Activated naive CD8-positive, alpha-beta T cell treated with anti-CD3 and anti-CD28 coated beads for 36 hours (primary cell): Measurements from ENCODE around the gene TMEM167A. TPM values are rescaled to one million over a fixed set of nuclear protein-coding genes. Genes with fewer than 3 reads are reported as not detected.

Source experiments
- DNase-seq: peaks from one replicate; pipeline ENCODE4 v3.0.0; 2021
- H3K27ac Mint-ChIP-seq: one replicate; pipeline ENCODE4 v1.8.0; 2022; ENCODE audit warnings: mild to moderate bottlenecking, moderate library complexity, mixed read lengths
- H3K27me3 Mint-ChIP-seq: one replicate; pipeline ENCODE4 v1.8.0; 2022; ENCODE audit warnings: mild to moderate bottlenecking, mixed read lengths
- H3K36me3 Mint-ChIP-seq: one replicate; pipeline ENCODE4 v1.8.0; 2021; ENCODE audit warnings: mild to moderate bottlenecking, mixed read lengths
- H3K4me1 Mint-ChIP-seq: one replicate; pipeline ENCODE4 v1.8.0; 2021; ENCODE audit warnings: mixed read lengths
- H3K4me3 Mint-ChIP-seq: one replicate; pipeline ENCODE4 v1.8.0; 2022; ENCODE audit warnings: mild to moderate bottlenecking, moderate library complexity, mixed read lengths
- H3K9me3 Mint-ChIP-seq: one replicate; pipeline ENCODE4 v1.8.0; 2022; ENCODE audit warnings: mixed read lengths
- total RNA-seq, 2 experiments: library from RNA; stranded (reverse); gene quantifications; one replicate each; pipeline ENCODE4 v1.2.3, GENCODE V29; 2021

The TMEM167A gene
- total RNA-seq, 2 experiments from 2014 or later = 88.1 to 92.3 TPM

DNA sequence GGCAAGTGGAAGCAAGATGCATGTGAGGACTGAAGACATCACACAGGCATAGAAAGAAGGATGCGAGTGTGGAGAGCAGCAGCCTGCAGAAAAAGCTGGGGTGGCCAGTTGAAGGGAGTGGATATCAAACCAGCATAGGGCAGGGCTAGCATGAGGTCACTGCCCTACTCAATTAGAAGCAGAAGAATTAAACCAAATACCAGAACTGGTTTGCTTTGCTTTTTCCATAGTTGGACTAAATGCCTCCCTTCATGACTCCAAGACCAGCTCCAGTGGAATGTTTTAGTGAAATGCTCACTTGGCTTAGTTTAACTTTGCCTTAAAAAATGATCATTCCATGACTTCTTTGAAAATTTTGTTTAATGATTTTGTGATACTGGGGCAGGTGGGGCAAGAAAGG is 45.8 kb downstream of the TMEM167A start:
- H3K4me3 Mint-ChIP-seq = no peak overlapping the region

DNA sequence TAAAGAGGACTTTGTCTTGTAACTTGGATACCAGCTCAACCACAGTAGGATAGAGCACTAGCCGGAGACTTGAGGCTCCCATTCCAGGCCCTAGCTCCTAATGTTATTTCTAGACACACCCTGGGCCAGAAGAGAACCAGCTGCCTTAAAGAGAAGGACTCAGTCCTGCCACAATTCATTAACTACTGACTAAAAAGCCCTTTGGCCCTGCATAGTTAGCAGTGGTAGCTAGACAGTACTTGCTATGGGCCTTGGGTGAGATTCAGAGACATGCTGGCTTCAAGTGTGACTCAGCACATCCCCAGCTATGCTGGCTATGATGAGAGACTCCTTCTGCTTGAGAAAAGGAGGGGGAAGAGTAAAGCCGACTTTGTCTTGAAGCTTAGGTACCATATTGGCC is 47.3 kb downstream of the TMEM167A start:
- no peak overlapping the region for H3K4me3 Mint-ChIP-seq
- no peak overlapping the region for H3K27ac Mint-ChIP-seq
- no peaks in the 10 kb centered on the region for H3K9me3 Mint-ChIP-seq
- no peaks in the 10 kb centered on the region for H3K4me1 Mint-ChIP-seq
- no peaks in the 10 kb centered on the region for H3K36me3 Mint-ChIP-seq
- DNase-seq = no peak
- H3K27me3 Mint-ChIP-seq = no peaks in the 10 kb centered on the region

More for the DNA sequence above, 45.8 kb downstream of the TMEM167A start:
- H3K9me3 Mint-ChIP-seq = no peaks in the 10 kb centered on the region
- no peak for DNase-seq
- H3K27ac Mint-ChIP-seq = no peak overlapping the region
- H3K36me3 Mint-ChIP-seq = no peaks in the 10 kb centered on the region
- H3K4me1 Mint-ChIP-seq = no peaks in the 10 kb centered on the region
- H3K27me3 Mint-ChIP-seq = no peaks in the 10 kb centered on the region

DNA sequence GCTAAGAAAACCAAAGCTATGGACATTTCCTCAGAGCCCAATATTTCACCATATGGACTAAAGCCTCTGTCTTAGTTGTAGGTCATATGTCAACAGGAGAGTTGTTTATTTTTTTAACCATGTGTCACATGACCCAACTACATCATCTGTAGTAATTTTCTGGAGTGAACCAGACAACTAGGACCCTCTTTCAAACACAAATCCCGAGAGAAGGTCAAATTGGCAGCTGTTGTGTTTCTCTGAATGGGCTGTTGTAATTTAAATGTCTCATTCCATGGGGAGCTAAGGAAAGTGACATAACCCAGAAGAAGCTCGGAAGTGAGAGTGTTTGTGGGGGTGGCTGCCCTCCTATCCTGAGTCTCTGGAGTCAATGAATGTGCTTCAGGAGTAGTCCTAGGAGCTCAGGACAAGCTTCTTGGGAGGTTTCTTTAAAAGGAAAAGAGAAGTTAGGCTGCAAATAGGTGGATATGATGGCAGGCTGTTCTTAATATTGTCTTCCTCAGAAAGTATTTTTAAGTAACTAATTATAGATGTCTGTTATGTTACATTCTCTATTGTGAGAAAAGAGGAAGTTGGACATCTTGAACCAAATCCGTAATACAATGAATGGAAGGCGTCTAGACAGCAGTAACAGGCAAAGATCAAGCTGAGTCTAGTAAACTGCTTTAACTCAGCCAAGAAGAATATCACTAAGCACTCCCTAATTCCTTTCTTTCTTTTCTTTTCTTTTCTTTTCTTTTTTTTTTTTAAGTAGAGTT is 50.1 kb downstream of the TMEM167A start:
- Mint-ChIP-seq H3K4me3 (no peak overlapping the region), H3K36me3 (no peaks in the 10 kb centered on the region), H3K9me3 (no peaks in the 10 kb centered on the region), H3K27me3 (no peaks in the 10 kb centered on the region), H3K27ac (no peak overlapping the region), H3K4me1 (no peaks in the 10 kb centered on the region)
- no peak for DNase-seq

DNA sequence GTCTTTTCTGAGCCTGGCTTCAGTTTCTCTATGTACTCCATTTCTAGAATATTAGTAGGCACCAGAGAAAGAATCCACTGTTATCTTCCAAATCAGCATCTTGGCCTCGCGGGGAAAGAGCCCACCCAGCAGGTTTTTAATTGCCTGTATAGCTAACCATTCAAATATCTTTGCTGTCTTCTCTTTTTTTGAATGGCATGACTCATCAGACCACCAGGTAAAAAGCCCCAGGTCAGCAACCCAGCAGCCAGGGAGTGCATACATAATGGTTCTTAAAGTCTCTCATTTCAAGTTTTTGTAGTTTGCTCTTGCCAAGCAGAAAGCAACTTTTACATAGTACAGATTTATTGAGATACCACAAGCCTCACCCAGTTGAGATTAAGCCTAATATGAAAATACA is 50.7 kb downstream of the TMEM167A start:
- DNase-seq = no peak
- H3K36me3 Mint-ChIP-seq = no peaks in the 10 kb centered on the region
- H3K27me3 Mint-ChIP-seq = no peaks in the 10 kb centered on the region
- H3K9me3 Mint-ChIP-seq = no peaks in the 10 kb centered on the region
- no peak overlapping the region for H3K27ac Mint-ChIP-seq
- no peaks in the 10 kb centered on the region for H3K4me1 Mint-ChIP-seq
- H3K4me3 Mint-ChIP-seq = no peak overlapping the region

DNA sequence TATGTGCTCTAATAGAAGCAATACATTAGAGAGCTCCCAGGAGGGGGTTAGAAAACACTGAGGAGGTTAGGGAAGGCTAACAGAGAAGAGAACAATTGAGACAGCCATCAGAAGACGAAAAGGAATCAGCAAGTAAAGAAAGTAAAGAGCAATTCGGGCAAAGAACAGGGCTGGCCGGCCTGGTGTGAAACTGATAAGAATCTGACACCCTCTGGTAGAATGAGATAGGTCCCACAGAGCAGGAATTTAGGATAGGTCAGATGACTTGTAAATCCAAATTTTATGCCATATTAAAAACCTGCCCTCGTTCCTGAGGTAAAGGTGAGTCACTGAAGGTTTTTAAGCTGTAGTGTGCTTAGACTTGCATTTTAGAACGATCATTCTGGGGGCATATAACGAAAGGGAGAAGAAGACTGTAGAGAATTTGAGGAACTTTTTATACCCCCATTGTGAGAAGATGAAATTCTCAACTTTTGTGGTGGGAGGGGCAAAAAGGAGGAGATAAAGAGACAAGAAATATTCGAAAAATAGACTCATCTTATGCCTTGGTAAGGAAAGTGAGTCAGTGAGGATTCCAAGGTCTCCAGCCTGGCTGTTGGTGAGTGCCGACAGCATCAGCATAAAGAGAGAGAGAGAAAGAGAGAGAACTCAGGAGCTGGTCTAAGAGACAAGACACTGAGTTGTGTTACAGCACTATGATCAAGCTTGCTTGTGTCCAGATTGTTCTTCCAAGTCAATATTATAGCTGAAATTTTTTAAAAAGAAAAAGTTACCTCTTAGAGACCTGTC is 51.3 kb downstream of the TMEM167A start:
- Mint-ChIP-seq H3K4me3 (no peak overlapping the region), H3K9me3 (no peaks in the 10 kb centered on the region), H3K27ac (no peak overlapping the region), H3K4me1 (no peaks in the 10 kb centered on the region), H3K27me3 (no peaks in the 10 kb centered on the region), H3K36me3 (no peaks in the 10 kb centered on the region)
- DNase-seq = no peak

DNA sequence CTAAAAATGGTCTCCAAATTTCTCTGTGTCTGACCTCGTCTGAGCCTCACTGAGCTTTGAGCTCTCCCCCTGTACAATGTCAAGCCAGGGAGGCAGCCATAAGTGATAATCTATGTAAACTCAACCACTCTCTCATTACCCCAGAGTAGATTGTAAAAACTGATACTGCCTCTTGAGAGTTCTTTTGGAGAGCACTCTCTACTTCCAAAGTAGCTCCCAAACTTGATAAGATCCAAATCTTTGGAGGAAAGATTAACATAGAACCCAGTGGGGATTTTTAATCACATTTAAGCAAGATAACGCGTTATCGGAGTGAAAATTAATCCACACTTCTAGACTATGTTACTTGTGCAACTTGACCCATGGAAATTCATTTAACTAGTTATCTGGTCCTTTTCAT is 54.9 kb downstream of the TMEM167A start:
- DNase-seq = no peak
- H3K27ac Mint-ChIP-seq = no peak overlapping the region
- H3K4me1 Mint-ChIP-seq = no peaks in the 10 kb centered on the region
- no peaks in the 10 kb centered on the region for H3K27me3 Mint-ChIP-seq
- no peaks in the 10 kb centered on the region for H3K36me3 Mint-ChIP-seq
- no peak overlapping the region for H3K4me3 Mint-ChIP-seq
- H3K9me3 Mint-ChIP-seq = peaks cover 3% of the 10 kb centered on the region

DNA sequence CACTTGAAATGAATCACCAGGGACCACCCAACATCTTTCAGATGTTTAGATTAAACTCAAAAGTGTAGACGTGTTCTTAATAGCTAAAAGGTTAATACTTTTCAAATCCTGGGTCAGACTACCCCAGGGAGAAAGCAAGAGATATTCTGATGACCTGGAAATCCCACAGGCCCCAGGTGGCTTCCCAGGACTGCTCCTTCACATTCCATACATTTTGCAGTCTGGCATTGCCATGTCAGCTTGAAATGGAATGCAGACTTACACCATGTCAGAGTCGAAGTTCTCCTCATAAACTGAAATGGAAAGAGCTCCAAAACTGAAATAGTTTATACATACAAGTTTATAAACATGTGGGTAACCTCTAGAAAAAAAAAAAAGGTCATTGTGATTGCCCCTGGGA is 61.5 kb downstream of the TMEM167A start:
- Mint-ChIP-seq H3K4me1 (no peaks in the 10 kb centered on the region), H3K27me3 (no peaks in the 10 kb centered on the region), H3K4me3 (no peak overlapping the region), H3K27ac (no peak overlapping the region), H3K36me3 (no peaks in the 10 kb centered on the region), H3K9me3 (peaks cover 6% of the 10 kb centered on the region)
- no peak for DNase-seq

DNA sequence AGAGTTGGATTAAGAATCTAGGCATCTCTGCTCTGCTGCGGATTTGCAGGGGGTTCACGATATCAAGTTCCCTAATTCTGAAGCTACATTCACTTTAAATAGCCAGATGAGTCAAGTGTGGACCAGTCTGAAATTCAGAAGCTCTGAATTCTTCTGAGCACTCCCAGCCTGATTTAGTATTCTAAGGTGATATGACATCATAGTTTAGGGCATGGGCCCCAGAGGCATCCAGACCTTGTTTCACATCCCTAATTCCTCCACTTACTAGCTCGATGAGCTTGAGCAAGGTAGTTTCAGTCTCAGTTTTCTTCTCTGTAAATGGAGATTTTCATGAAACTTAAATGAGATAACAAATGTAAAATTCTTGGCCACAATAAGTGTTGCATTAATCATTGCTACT is 65.2 kb downstream of the TMEM167A start:
- Mint-ChIP-seq H3K27me3 (no peaks in the 10 kb centered on the region), H3K27ac (no peak overlapping the region), H3K4me1 (no peaks in the 10 kb centered on the region), H3K36me3 (no peaks in the 10 kb centered on the region), H3K4me3 (no peak overlapping the region), H3K9me3 (peaks cover 3% of the 10 kb centered on the region)
- no peak for DNase-seq

DNA sequence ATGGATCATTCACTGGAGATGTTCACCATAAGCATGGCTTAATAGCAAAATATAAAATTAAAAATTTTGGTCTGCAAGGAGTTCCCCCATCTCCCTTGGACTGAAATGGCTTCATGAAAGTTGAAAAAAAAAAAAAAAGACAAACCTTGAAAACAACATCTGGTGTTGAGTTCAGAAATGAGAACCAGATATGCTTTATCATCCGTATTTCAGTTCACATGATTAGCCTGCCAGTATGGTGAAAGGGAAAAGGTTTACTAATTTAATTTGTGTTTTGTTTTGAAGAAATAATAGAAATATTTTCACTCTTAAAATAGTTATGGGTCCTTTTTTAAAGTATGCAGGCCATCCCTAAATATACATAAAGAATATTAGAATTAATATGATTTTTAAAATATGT is 67.8 kb downstream of the TMEM167A start:
- Mint-ChIP-seq H3K9me3 (peaks cover 3% of the 10 kb centered on the region), H3K4me3 (no peak overlapping the region), H3K4me1 (no peaks in the 10 kb centered on the region), H3K36me3 (no peaks in the 10 kb centered on the region), H3K27me3 (no peaks in the 10 kb centered on the region), H3K27ac (no peak overlapping the region)
- no peak for DNase-seq

DNA sequence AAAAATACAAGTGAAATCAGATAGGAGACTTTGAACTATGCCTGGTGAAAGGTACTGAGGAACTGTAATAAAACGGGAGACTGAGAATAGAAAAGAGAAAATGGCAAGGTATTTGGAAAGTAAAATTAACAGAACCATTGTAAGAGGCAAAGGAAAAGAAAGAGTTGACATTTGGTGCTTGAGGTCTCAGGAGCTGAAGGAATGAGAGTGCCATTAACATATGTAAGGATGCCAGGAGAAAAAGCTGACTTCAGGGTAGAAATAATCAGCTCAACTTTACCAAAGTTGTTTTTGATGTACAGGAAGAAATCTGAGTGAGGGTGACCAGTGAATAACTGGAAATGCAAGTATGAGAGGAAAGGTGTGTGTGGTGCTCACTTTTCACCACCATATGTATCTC is 69.4 kb downstream of the TMEM167A start:
- no peak for DNase-seq
- H3K27me3 Mint-ChIP-seq = no peaks in the 10 kb centered on the region
- no peak overlapping the region for H3K27ac Mint-ChIP-seq
- H3K36me3 Mint-ChIP-seq = no peaks in the 10 kb centered on the region
- no peaks in the 10 kb centered on the region for H3K4me1 Mint-ChIP-seq
- H3K9me3 Mint-ChIP-seq = peaks cover 3% of the 10 kb centered on the region
- no peak overlapping the region for H3K4me3 Mint-ChIP-seq

DNA sequence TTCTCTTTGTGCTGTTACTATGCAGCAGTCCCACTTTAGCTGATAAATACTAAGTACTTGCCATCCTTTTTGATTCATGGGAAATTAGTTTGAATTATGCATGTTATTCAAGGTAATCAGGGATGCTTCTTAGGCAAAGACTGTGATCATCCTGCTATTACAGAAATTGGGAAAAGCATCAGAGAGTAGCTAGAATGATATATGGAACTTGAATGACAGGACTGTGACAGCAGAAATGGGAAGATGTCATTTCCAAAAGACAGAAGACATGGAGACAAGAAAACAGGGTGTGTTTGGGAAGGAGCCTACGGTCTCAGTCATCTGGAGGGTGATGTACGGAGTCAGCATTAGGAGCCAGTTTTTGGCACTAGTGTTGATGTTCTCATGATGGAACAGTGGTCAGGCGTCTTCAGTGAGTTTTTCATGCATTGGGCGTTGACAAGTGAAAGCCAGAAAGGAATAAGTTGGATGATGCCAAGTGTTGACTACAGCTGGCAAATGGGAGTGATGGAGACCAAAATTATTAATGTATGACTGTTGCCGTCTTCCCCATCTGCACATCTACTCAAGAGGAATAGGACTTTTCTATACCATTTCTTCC is 70.4 kb downstream of the TMEM167A start:
- Mint-ChIP-seq H3K4me1 (no peaks in the 10 kb centered on the region), H3K27me3 (no peaks in the 10 kb centered on the region), H3K36me3 (no peaks in the 10 kb centered on the region), H3K27ac (no peak overlapping the region), H3K9me3 (peaks cover 3% of the 10 kb centered on the region), H3K4me3 (no peak overlapping the region)
- DNase-seq = no peak

DNA sequence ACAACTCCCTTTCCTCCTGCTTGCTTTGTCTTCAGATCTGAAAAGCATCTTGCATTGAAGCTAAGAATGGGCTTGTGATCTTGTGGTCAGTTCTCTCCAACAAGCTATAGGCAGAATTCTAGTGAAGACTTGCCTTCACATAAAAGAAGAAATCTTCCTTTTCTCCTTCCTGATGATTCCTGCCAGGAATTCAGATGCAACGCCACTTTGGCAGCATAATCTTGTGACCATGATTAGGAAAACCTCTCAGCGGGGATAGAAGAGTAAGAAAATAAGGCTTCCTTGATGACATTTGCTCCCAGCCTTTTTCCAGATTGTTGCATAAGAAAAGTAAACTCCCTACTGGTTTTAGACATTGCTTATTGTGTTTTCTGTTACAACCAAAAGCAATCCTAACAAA is 73.4 kb downstream of the TMEM167A start:
- DNase-seq = no peak
- Mint-ChIP-seq H3K4me3 (no peak overlapping the region), H3K27me3 (no peaks in the 10 kb centered on the region), H3K27ac (no peak overlapping the region), H3K36me3 (no peaks in the 10 kb centered on the region), H3K4me1 (no peaks in the 10 kb centered on the region), H3K9me3 (no peaks in the 10 kb centered on the region)

Other genes starting within 250 kb of the TMEM167A start
- 10 to 100 TPM; 11.4 to 12.2 TPM for gene XRCC4, start 153 bp upstream of the TMEM167A start, total RNA-seq